Middle frontal gyrus (tissue), 1 donor: Measurements from ENCODE around the gene CELF2.

Source experiments
- DNase-seq: peaks from one replicate; pipeline ENCODE4 v3.0.0-alpha.2; 2015; ENCODE audit warnings: low spot score; ENCODE audit errors: extremely low spot score

Gene CELF2

GRCh38 chr10:11004144-11005077 is 13.3 kb upstream of the CELF2 start:
- no peak for DNase-seq

- DNase-seq = no peak
These were observed 11.8 kb upstream of the CELF2 start for GRCh38 chr10:11005725-11006427.

GRCh38 chr10:11006428-11006825 is 11.2 kb upstream of the CELF2 start:
- no peak for DNase-seq

GRCh38 chr10:11007476-11008020 is 10.1 kb upstream of the CELF2 start:
- no peak for DNase-seq

- no peak for DNase-seq
These were observed 8.0 kb upstream of the CELF2 start for GRCh38 chr10:11009471-11010308.

GRCh38 chr10:11010582-11010981 is 7.1 kb upstream of the CELF2 start:
- no peak for DNase-seq

GRCh38 chr10:11011436-11011835 is 6.2 kb upstream of the CELF2 start:
- DNase-seq = no peak

- no peak for DNase-seq
These were observed 5.7 kb upstream of the CELF2 start for GRCh38 chr10:11011984-11012383.

GRCh38 chr10:11012421-11013295 is 5.0 kb upstream of the CELF2 start:
- DNase-seq = no peak

- DNase-seq = no peak
These were observed 3.8 kb upstream of the CELF2 start for GRCh38 chr10:11013836-11014235.

- DNase-seq = no peak
These were observed 2.8 kb upstream of the CELF2 start for GRCh38 chr10:11014671-11015445.

GRCh38 chr10:11015446-11015934 is 2.2 kb upstream of the CELF2 start:
- no peak for DNase-seq

GRCh38 chr10:11017000-11017569 is 587 bp upstream of the CELF2 start:
- no peak for DNase-seq

GRCh38 chr10:11018432-11018841 is 765 bp downstream of the CELF2 start:
- DNase-seq = no peak

- DNase-seq = no peak
These were observed 1.4 kb downstream of the CELF2 start for GRCh38 chr10:11018855-11019631.

GRCh38 chr10:11019724-11020547 is 2.3 kb downstream of the CELF2 start:
- DNase-seq = no peak

GRCh38 chr10:11020548-11020942 is 2.9 kb downstream of the CELF2 start:
- no peak for DNase-seq
